ENCODE results near the gene SUSD4.

SUSD4 gene

GRCh38 chr1:223364685-223365382 is 858 bp upstream of the SUSD4 start:
- DNase-seq (ENCODE audit: insufficient read length, low spot score), result peak; percentile 10
- no peak for FAIRE-seq
- TF ChIP-seq PAX5 (IDR thresholded peaks at IDR 0.05; ENCODE audit: insufficient read depth, low read length, severe bottlenecking) (no peak), POLR2AphosphoS5 (IDR thresholded peaks at IDR 0.05; ENCODE audit: low read depth, low read length) (no peak), SPI1 (IDR thresholded peaks at IDR 0.05; ENCODE audit: low read depth, low read length) (no peak), POU2F2 (IDR thresholded peaks at IDR 0.05; ENCODE audit: low read depth, low read length) (no peak), TAF1 (IDR thresholded peaks at IDR 0.05; ENCODE audit: low read depth, low read length) (no peak), POLR2A (IDR thresholded peaks at IDR 0.05; ENCODE audit: low read depth, low read length) (no peak)

- FAIRE-seq (no peak), DNase-seq (ENCODE audit: insufficient read length, low spot score) (no peak)
Measured at GRCh38 chr1:223363057-223363855, 720 bp downstream of the SUSD4 start.

GRCh38 chr1:223358826-223359225 is 5.2 kb downstream of the SUSD4 start:
- TF ChIP-seq POLR2A (IDR thresholded peaks at IDR 0.05; ENCODE audit: low read depth, low read length) (no peak), TAF1 (IDR thresholded peaks at IDR 0.05; ENCODE audit: low read depth, low read length) (no peak), SPI1 (IDR thresholded peaks at IDR 0.05; ENCODE audit: low read depth, low read length) (no peak), POU2F2 (IDR thresholded peaks at IDR 0.05; ENCODE audit: low read depth, low read length) (no peak), POLR2AphosphoS5 (IDR thresholded peaks at IDR 0.05; ENCODE audit: low read depth, low read length) (no peak), PAX5 (IDR thresholded peaks at IDR 0.05; ENCODE audit: insufficient read depth, low read length, severe bottlenecking) (no peak)
- no peak for DNase-seq (ENCODE audit: insufficient read length, low spot score)
- no peak for FAIRE-seq

More at GRCh38 chr1:223363057-223363855, 720 bp downstream of the SUSD4 start:
- no peak for TF ChIP-seq PAX5 (IDR thresholded peaks at IDR 0.05; ENCODE audit: insufficient read depth, low read length, severe bottlenecking)
- no peak for TF ChIP-seq POU2F2 (IDR thresholded peaks at IDR 0.05; ENCODE audit: low read depth, low read length)
- TF ChIP-seq TAF1 (IDR thresholded peaks at IDR 0.05; ENCODE audit: low read depth, low read length), result no peak
- no peak for TF ChIP-seq POLR2AphosphoS5 (IDR thresholded peaks at IDR 0.05; ENCODE audit: low read depth, low read length)
- TF ChIP-seq SPI1 (IDR thresholded peaks at IDR 0.05; ENCODE audit: low read depth, low read length), result no peak
- TF ChIP-seq POLR2A (IDR thresholded peaks at IDR 0.05; ENCODE audit: low read depth, low read length), result no peak

- no peak for TF ChIP-seq TAF1 (IDR thresholded peaks at IDR 0.05; ENCODE audit: low read depth, low read length)
- FAIRE-seq (no peak), DNase-seq (ENCODE audit: insufficient read length, low spot score) (no peak)
Measured at GRCh38 chr1:223355699-223356098, 8.3 kb downstream of the SUSD4 start.

GRCh38 chr1:223353939-223354338 is 10.0 kb downstream of the SUSD4 start:
- DNase-seq (ENCODE audit: insufficient read length, low spot score) (no peak), FAIRE-seq (no peak)
- TF ChIP-seq TAF1 (IDR thresholded peaks at IDR 0.05; ENCODE audit: low read depth, low read length) (no peak), POLR2AphosphoS5 (IDR thresholded peaks at IDR 0.05; ENCODE audit: low read depth, low read length) (no peak), POU2F2 (IDR thresholded peaks at IDR 0.05; ENCODE audit: low read depth, low read length) (no peak), PAX5 (IDR thresholded peaks at IDR 0.05; ENCODE audit: insufficient read depth, low read length, severe bottlenecking) (no peak), SPI1 (IDR thresholded peaks at IDR 0.05; ENCODE audit: low read depth, low read length) (no peak), POLR2A (IDR thresholded peaks at IDR 0.05; ENCODE audit: low read depth, low read length) (no peak)

- DNase-seq (ENCODE audit: insufficient read length, low spot score) (no peak), FAIRE-seq (no peak)
- TF ChIP-seq TAF1 (IDR thresholded peaks at IDR 0.05; ENCODE audit: low read depth, low read length), result no peak
- TF ChIP-seq POLR2AphosphoS5 (IDR thresholded peaks at IDR 0.05; ENCODE audit: low read depth, low read length), result no peak
- TF ChIP-seq POU2F2 (IDR thresholded peaks at IDR 0.05; ENCODE audit: low read depth, low read length), result no peak
- TF ChIP-seq PAX5 (IDR thresholded peaks at IDR 0.05; ENCODE audit: insufficient read depth, low read length, severe bottlenecking), result no peak
- no peak for TF ChIP-seq SPI1 (IDR thresholded peaks at IDR 0.05; ENCODE audit: low read depth, low read length)
- TF ChIP-seq POLR2A (IDR thresholded peaks at IDR 0.05; ENCODE audit: low read depth, low read length), result no peak
Measured at GRCh38 chr1:223352944-223353343, 11.0 kb downstream of the SUSD4 start.

- TF ChIP-seq POU2F2 (IDR thresholded peaks at IDR 0.05; ENCODE audit: low read depth, low read length) (no peak), SPI1 (IDR thresholded peaks at IDR 0.05; ENCODE audit: low read depth, low read length) (no peak), TAF1 (IDR thresholded peaks at IDR 0.05; ENCODE audit: low read depth, low read length) (no peak), PAX5 (IDR thresholded peaks at IDR 0.05; ENCODE audit: insufficient read depth, low read length, severe bottlenecking) (no peak), POLR2AphosphoS5 (IDR thresholded peaks at IDR 0.05; ENCODE audit: low read depth, low read length) (no peak), POLR2A (IDR thresholded peaks at IDR 0.05; ENCODE audit: low read depth, low read length) (no peak)
- FAIRE-seq (no peak), DNase-seq (ENCODE audit: insufficient read length, low spot score) (no peak)
Measured at GRCh38 chr1:223350361-223350908, 13.5 kb downstream of the SUSD4 start.

- FAIRE-seq (no peak), DNase-seq (ENCODE audit: insufficient read length, low spot score) (no peak)
- TF ChIP-seq POLR2AphosphoS5 (IDR thresholded peaks at IDR 0.05; ENCODE audit: low read depth, low read length) (no peak), POU2F2 (IDR thresholded peaks at IDR 0.05; ENCODE audit: low read depth, low read length) (no peak), TAF1 (IDR thresholded peaks at IDR 0.05; ENCODE audit: low read depth, low read length) (no peak), SPI1 (IDR thresholded peaks at IDR 0.05; ENCODE audit: low read depth, low read length) (no peak), POLR2A (IDR thresholded peaks at IDR 0.05; ENCODE audit: low read depth, low read length) (no peak), PAX5 (IDR thresholded peaks at IDR 0.05; ENCODE audit: insufficient read depth, low read length, severe bottlenecking) (no peak)
Measured at GRCh38 chr1:223349241-223349640, 14.7 kb downstream of the SUSD4 start.

- no peak for TF ChIP-seq POU2F2 (IDR thresholded peaks at IDR 0.05; ENCODE audit: low read depth, low read length)
- TF ChIP-seq POLR2AphosphoS5 (IDR thresholded peaks at IDR 0.05; ENCODE audit: low read depth, low read length), result no peak
- FAIRE-seq (no peak), DNase-seq (ENCODE audit: insufficient read length, low spot score) (no peak)
Measured at GRCh38 chr1:223348439-223348838, 15.5 kb downstream of the SUSD4 start.
